HS-27A (cell line): ENCODE measurements around the gene ARHGAP1.

Source experiments
- DNase-seq: peaks from one replicate; pipeline ENCODE4 v3.0.0-alpha.2; 2012; ENCODE audit warnings: low read depth, missing footprints

ARHGAP1 gene

GRCh38 chr11:46700241-46701077, at the start of gene ARHGAP1, which contains the start of gene ZNF408:
TSS of gene ARHGAP1 (minus strand) at chr11:46700619. CDS start at chr11:46696107, 4,512 bp downstream.
TSS of gene ZNF408 (plus strand) at chr11:46701031. CDS start at chr11:46701048, 17 bp downstream.
- DNase-seq, result peak; percentile 98

GRCh38 chr11:46747150-46747549, 46.7 kb upstream of the ARHGAP1 start:
- DNase-seq, result no peak

- no peak for DNase-seq
Measured at GRCh38 chr11:46745995-46746394, 45.6 kb upstream of the ARHGAP1 start.

- no peak for DNase-seq
Measured at GRCh38 chr11:46745328-46745727, 44.9 kb upstream of the ARHGAP1 start.

- no peak for DNase-seq
Measured at GRCh38 chr11:46743693-46744339, 43.4 kb upstream of the ARHGAP1 start.

- no peak for DNase-seq
Measured at GRCh38 chr11:46743043-46743442, 42.6 kb upstream of the ARHGAP1 start.

- no peak for DNase-seq
Measured at GRCh38 chr11:46741600-46742484, 41.4 kb upstream of the ARHGAP1 start.

GRCh38 chr11:46738887-46739286, 38.5 kb upstream of the ARHGAP1 start:
- DNase-seq, result no peak

GRCh38 chr11:46737699-46738098, 37.3 kb upstream of the ARHGAP1 start:
- DNase-seq, result no peak

- DNase-seq, result no peak
Measured at GRCh38 chr11:46736615-46737014, 36.2 kb upstream of the ARHGAP1 start.

- no peak for DNase-seq
Measured at GRCh38 chr11:46736146-46736545, 35.7 kb upstream of the ARHGAP1 start.

- no peak for DNase-seq
Measured at GRCh38 chr11:46733234-46733633, 32.8 kb upstream of the ARHGAP1 start.

GRCh38 chr11:46731545-46731944, 31.1 kb upstream of the ARHGAP1 start:
- no peak for DNase-seq

GRCh38 chr11:46729110-46730027, 28.9 kb upstream of the ARHGAP1 start:
- no peak for DNase-seq

- no peak for DNase-seq
Measured at GRCh38 chr11:46728659-46729040, 28.2 kb upstream of the ARHGAP1 start.

GRCh38 chr11:46727952-46728658, 27.7 kb upstream of the ARHGAP1 start:
- DNase-seq, result no peak

GRCh38 chr11:46726206-46726862, 25.9 kb upstream of the ARHGAP1 start:
- no peak for DNase-seq

GRCh38 chr11:46725338-46726205, 25.2 kb upstream of the ARHGAP1 start:
- no peak for DNase-seq

GRCh38 chr11:46724088-46724487, 23.7 kb upstream of the ARHGAP1 start:
- DNase-seq, result no peak
